Stimulated activated CD4-positive, alpha-beta T cell treated with anti-CD3 and anti-CD28 coated beads, Interleukin-15, amount 100 ng/mL, for 24 hours (primary cell): ENCODE measurements around the gene SV2B.
A peak's percentile ranks its signal among the peaks of the same experiment; 100 is the strongest.

Experiments used
- DNase-seq: peaks from one replicate; pipeline ENCODE4 v3.0.0-alpha.2; 2020

Gene SV2B

DNA sequence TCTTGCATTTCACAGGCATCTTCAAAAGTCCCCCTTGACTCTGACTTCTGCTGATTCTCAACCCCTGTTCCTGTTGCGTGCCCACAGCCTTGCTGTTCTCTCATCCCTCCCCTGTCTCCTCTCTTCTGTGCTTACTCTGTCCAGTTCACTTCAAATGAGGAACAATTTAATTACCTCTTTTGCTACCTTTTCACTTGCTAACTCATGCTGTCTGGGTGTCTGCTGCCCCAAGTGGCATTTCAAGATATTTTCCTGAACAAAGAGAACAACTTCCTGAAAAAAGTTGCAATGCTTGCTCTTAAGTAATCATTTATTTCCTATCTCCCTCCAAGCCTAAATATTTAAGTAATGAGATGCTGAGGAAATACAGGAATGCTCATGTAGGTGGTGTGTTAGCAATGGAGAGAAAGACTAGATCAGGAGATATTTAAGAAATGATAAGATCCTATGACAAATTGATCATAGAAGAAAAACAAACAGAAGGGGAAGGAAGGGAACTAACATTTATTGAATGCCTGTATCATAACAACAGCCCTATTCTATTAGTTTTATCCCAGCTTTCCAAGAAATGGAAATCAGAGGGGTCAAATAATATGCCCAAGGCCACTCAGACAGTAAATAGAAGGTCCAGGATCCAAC, 42.2 kb downstream of the SV2B start:
- peak; percentile 3 for DNase-seq

DNA sequence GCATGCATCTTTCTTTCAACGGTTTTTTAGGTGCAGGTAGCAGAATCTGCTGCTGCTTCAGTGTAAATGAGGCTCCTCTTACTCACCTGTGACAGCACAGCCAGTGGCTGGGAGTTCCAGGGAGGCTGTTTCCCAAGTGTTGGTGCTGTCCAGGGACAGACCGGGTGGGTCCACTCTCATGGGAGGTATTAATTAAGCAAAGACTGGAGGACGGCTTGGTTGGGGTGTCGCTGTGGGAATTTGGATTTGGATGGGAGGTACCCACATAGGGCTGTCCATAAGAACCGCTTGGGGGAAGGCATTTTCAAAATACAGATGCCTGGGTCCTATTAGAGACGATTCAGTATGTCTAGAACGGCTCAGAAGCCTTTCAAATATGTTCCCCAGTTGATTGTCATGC, 42.9 kb downstream of the SV2B start:
- DNase-seq: no peak

DNA sequence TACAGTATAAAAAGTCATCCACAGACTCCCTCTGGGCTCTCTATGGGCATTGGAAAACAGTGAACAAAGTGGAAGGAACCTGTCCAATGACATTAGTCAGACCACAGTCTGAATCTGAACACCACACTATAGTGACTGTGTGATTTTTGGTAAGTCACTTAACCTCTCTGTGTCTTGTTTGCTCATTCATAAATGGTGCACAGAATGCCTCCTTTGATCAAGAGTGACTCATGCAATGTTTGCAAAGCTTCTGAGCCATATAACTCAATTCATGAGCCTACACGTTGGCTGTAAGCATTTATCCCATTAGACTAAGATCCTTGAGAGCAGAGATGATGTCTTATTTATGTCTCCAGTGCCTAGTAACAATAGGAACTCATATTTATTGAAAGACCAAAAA, 46.7 kb downstream of the SV2B start:
- DNase-seq: no peak

DNA sequence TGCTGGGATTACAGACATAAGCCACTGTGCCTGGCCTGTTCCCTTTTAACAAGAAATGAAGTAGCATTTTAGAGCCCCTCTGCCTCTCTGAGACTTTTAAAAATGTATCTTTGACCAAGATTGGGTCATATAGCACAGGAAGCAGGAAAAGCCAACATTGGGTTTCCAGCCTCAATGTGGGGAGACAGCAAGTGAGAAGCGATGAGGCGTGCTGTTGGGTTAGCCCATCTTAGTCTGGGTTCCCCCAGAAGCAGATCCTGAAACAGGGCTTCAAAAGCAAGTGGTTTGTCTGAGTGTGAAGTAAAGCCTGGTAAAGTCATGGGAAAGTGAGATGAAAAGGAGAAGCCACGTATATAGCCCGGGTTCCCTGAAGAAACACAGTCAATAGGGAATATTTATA, 48.2 kb downstream of the SV2B start:
- DNase-seq: no peak

DNA sequence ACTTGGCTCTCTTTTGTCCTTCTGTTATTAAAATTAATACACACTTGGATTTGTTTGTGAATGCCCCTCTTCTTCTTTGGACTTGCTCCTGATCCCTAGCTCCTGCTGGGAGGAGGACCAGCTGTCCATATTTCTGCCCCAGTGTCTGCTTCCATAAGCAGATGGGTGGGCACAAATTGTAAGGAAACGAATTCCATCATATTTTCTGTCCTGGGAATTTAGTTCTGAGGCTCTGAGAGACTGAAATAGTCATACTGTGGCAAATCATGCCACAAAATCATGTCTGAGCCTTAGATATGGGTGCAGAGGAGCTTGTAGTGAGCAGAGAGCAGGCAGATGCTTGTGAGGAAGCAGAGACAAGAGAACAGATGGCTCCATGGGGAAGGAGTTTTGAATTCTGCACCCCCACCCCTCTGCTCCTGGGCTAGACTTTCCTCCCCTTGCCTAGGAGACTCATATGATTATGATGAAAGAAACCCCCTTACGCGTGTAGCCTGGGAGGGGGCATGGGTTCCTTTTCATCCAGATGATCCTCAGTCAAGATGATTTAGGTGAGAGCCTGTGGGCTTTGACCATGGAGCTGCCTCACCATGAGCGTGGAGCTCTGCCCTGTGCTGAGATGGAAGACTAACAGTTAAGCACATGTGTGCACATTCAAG, 50.6 kb downstream of the SV2B start:
- DNase-seq: no peak

DNA sequence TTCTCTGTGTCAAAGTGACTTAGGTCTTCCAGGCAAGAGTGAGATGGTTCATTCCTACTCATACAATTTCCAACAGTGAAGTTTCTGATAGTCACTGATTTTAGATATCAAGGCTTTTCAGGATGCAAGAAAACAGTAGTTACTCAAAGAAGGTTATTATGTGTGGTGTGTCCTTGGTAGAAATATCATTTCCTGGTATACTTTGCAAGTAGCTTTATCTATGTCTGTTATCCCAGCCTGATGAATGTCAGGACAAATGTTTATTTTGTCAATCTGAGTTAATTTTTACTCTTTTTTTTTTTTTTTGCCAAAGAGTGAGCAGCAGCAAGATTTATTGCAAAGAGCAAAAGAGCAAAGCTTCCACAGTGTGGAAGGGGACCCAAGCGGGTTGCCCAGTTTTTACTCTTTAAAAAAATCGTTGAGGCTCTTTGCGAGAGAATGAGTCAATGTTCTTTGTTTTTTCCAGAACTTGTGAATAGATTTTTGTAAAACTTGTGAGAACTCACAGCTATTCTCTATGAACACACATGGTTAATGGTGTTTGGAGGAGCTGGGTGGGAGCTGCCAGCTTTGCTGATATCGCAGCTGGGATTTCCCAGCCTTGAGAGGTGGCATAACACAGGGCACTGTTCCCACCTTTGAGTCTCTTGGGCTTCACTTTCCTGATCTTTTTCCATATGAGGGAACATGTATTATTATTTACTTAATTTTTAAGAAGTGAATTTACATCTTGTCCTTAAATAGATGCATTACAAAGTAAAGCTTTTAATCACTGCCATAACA, 51.9 kb downstream of the SV2B start:
- no peak for DNase-seq

DNA sequence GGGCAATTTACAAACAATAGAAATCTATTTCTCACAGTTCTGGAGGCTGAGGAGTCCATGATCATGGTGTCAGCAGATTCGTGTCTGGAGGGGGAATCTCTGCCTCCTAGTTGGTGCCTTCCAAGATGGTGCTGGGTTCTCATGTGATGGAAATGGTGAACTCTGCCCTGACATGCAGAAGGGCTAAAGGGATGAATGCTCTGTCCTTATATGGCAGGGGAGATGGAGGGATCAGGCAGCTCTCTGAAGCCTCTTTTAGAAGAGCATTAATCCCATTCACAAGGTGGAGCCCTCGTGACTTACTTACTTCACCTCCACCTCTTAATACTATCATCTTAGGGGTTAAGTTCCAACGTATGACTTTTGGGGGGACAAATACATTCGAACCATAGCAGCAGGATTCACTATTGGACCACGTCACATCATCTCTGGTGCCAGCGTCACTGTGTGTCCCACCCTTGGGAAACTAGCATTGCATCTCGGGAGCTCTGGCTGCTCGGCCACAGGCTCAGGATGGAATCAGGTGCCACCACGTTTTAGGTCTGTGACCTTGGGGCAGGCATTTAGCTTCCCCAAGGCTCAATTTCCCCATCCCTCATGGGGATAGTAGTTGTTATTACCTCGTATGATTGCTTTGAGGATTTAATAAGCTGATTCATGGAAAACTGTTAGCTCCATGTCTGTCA, 53.0 kb downstream of the SV2B start:
- DNase-seq: no peak

DNA sequence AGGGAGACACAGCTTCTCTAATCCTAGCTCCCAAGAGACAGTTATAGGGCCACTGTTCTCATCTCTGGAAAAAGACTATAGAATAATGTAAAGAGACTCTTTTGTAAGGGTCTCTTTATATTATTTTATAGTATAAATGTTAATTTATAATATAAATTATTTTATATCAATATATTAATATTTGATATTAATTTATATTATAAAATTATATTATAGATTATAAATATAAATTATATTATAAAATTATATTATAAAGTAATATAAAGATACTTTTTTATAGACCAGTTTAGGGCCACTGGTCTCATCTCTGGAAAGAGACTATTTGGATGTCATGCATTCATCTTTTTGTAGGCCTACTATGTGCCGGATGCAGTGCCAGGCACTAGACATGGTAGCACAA, 53.9 kb downstream of the SV2B start:
- DNase-seq: no peak

DNA sequence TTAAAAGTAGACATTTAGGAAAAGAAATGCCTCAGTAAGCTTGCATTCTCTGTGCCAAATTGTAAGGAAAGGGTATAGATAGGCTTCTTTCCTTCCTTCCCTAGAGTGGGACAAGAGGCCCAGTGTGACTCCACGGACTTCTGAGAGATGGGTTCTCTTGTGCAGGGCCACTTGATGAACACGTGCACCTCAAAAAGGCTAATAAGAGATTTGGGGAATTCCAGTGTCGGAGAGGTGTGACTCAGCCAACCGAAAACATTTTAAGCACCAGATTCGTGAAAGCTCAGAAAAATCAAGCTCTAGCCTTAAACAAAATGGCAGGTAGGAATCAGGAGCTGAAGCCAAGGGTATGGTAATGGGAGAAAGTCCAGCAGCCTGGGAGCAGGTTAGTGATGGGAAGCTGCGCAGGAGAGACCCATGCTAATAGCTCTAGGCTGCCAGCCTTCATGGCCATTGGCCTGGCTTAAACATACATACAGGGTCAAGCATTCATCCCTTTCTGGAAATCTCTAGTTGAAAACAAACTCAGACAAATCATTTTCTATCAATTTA, 56.2 kb downstream of the SV2B start:
- no peak for DNase-seq

DNA sequence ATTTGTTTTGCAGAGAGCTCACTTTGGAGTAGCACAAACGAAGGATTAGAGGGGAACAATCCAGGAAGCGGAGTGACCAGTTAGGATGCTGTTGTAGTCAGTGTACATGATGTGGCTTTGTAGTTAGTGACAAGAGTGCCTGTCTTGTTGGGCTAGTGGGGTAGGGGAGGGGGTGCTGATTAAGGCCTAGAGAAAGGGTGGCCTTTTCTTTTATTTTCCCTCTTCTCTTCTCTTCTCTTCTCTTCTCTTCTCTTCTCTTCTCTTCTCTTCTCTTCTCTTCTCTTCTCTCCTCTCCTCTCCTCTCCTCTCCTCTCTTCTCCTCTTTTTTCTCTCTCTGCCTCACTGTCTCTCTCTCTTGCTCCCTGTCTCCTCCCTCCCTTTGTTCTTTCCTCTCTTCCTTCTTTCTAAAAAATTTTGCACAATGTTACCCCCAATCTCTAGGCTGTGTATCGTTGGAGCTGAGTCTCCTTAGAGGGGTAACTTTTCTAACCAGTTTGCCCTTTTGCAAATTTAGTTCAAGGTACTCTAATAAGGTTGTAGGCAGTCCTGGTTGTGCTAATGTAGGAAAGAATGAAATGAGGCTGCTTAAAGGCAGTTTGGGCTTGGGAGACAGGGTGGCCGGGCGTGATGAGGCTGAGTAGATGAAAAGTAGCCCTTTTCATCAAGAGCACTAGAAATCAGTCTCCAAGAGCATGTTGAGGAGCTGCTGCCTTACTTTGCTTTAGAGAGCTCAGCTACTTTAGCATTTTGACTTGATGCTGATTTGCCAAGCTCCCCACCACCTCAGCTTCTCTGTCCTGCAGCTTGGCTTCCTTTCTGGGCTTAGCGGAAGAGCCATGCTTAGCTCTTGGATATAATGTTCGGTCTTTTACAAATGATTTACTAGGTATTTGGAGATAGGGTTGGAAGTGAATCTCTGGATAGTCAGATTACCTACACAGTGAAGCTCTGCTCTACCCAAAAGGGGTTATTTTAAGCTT, 58.6 kb downstream of the SV2B start:
- DNase-seq: no peak

DNA sequence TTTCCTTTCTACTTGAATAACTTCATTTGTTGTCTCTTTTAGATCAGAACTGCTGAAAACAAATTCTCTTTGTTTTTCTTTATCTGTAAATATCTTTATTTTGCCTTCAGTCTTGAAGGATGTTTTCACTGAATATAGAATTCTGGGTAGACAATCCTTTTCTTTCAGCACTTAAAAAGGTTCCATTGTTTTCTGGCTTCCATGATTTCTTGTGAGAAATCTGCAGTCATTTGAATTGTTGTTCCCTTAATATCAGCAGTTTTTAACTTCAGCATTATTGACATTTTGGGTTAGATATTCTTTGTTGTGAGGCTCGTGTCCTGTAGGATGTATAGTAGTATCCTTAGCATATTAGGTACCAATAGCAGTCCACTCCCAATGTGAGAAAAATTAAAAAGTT, 65.8 kb downstream of the SV2B start:
- no peak for DNase-seq

DNA sequence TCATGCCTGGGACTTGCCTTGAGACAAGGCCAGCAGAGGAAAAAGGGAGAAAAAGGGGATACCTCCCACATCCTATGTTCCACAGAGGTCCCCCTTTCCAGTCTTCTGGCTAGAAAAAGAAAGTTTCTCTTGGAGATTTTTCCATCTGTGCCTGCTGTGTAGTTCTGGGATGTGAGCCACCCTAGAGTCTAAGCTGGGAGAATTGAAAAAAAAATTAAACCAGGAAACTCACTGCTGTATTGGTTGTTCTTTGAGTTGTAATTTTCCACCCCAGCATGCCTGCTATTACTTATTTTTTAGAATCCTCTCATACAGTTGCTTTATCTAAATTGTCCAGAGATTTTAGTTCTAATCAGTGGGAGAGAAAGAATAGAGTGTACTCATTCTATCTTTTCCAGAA, 68.4 kb downstream of the SV2B start:
- DNase-seq: no peak

DNA sequence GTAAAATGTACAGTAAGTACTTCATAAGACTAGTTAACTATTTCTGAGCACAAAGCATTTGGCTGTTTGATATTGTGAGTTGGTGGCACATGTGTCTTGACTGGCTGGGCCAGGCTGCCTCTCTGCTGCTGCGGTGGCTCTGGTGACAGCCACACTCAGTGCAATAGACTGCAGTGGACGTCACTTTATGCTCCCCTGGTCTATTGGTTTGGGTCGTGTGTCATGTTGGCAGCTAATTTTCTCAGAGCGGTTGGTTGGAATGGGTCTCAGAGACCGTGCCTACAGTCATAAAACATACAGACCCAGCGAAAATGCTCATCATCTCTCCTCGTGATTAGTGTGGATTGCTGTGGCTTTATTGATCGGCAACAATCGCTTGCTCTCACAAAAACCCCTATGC, 71.3 kb downstream of the SV2B start:
- DNase-seq: no peak

DNA sequence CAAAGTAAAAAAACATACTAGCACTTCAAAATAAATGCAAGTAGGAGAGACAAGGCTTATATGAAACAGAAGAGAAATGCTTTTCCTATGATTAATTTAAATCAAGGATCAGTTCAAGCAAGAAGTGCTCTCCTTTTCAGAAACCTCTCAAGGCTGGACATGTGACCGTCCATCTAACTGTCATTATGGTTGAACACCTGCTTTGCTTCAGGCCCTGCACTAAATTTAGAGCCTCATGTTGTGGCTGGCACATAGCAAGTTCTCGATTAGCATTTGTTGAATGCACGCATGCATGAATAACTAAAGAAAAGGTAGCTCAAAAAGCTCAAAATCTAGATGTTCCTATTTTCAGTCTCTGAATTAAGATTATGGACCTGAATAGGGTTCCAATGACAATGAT, 82.0 kb downstream of the SV2B start:
- DNase-seq: no peak

DNA sequence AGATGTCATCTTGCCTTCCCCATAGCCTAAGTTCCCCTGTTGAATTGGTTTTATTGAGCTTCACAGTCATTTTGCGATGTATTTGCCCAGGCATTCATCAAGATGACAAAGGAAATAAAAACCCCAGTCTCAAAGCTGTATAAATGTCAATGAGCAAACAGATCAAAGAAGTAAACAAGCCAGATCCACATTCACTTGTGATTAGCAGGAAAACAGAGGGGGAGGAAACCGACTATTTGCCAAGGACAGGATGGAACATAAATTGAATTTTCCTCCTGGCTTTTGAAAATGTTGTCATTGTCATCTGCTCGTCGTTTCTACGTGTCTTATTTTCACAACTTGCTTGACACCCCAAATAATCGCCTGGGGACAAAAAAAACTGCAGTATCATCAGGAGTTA, 83.5 kb downstream of the SV2B start:
- no peak for DNase-seq

DNA sequence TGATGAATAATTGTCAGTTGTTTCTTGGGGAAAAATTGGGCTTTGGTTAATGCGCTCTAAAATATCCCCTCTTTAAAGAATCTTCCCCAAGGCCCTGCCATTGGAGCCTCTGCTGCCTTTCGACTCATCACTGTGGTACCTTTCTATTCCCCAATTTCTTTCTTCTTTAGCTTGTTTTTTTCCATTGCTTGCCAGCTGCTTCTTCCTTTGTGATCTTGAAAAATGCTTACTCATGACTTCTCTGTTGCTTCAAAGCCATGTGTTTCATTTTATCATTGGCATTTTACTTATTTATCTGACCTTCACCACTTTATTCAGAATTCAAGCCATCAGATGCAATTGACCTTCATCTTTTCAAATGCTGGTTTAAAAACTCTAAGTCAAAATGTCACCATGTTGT, 84.4 kb downstream of the SV2B start:
- no peak for DNase-seq

DNA sequence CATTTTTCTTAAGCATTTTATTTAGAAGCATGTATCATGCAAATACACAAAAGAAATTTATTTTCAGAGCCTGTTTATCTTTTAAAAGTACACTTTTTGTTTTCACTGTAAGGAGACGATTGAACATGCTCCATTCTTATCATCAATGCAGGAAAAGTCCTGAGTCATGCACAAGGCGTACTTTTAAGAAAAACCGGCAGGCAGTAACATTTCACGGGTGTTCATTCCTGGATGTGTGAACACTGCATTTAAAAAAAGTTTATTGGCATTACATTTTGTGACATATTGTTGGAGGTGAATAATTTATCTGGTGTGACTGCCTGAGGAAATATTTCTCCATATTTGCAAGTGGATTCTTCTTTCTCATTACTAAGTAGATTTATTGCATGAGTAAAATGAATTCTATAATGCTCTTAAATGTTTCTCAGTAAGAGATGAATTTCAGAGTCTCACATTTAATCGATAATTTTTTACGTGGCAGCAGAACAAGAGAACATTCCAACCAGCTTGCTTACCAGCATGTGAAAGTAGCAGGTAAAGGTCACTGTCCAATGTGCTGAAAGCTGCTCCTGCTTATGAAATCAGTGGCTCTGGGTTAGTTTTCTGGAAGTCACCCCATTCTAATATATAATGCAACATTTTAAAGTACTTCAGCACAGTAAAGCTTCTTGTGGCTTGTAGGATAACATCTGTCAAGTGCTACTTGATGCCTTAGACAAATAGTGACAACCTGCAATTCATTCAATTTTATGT, 87.0 kb downstream of the SV2B start:
- no peak for DNase-seq

DNA sequence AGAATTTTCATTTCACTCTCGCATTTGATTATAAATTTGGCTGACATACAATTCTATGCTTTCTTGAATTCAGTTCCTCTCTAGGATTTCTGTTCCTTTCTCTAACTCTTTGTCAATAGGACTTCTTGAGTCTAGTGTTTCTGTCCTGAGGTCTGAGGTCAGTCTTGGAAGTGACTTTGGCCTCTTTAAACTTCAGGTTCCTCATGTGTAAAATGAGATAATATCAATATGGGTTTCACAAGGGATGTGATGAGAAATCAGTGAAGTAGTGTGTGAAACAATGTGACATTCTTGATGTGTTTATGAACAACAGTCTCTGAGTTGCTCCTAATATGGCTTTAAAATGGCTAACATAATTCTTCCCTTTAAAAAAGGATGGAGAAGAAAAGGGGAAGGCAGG, 92.2 kb downstream of the SV2B start:
- DNase-seq: no peak

DNA sequence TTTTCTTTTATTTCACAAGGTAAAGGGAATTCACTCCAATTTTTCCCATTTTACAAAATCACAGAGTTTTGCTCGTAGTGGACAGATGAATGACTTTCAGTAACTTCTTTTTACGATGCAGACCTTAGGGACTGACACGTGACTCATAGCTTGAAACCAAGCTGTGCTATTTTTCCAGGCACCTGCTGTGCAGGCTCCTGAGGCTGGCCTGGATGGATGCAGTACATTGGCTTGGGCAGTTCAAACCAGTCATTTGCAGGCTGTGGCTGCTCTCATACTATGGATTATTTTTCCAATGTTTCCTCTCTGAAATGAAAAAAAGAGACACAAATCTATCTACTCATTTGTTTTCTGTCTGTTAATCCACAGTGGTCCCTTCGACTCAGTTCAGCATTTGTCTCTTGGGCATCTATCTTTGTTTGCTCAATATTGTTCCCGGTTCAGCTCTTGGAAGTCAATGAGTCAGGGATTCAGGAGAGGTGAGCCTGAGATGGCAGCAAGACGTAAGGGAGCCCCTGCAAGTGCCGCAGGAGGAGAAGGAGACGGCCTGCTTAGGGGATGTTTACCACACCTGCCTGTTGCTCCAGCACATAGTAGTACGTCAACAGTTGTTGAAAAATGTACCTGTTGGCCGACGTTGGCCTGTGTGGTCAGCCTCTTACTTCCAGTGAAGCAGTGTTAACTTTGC, 92.8 kb downstream of the SV2B start:
- no peak for DNase-seq

DNA sequence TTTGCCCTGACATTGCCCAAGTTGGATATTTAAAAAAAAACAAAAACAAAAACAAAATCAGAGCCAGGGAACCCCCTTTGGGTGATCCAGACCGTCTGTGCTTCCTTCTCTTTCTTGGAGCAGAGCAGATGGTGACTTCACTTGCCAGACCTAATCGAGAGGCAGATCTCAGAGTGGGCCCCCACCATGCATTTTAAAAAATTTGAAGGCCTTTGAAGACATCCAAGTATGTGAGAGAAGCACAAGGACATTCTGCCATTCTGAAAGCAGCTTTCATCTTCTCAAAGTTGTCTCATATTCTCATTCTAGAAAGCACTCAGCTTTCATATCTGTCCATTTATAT, 93.3 kb downstream of the SV2B start:
- DNase-seq: no peak

DNA sequence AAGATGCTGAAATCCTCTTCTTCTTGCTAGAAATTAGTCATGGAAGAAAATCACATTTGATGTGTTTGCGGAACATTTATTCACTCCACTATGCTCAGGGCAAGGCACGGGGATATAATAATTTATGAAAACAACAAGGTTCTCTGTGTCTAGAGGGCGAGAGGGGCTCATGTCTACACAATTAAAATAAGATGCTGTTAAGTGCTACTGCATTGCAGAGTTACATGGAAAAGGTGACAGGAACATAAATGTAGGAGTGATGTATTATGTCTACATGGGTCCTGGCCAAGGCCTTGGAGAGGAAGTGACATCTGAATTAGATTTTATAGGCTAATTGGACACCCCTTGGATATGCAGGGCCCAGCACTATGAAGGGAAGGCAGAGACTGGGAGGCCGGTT, 96.1 kb downstream of the SV2B start:
- DNase-seq: no peak
